Sciatic nerve (tissue), 2 donors: ENCODE data around the gene SEPTIN11. TPM values are rescaled to one million over a fixed set of nuclear protein-coding genes. Genes with fewer than 3 reads are reported as not detected.

Source experiments
- ATAC-seq: fragments of 200-7000 bp; cut with Tn5 transposase; one replicate; pipeline ENCODE4 v1.9.1; 2020; ENCODE audit warnings: mild to moderate bottlenecking, moderate library complexity
- DNase-seq: peaks from one replicate; pipeline ENCODE4 v3.0.0-alpha.2; 2020; ENCODE audit warnings: low spot score
- intact Hi-C: fragments of 100-400 bp; cut with DNase I; formaldehyde crosslinking; loops from one replicate; pipeline ENCODE4 v1.14.2; 2022
- total RNA-seq: library from RNA; stranded (reverse); fragmentation: NEBNext Ultra II Directional; extraction: Animal tissue kit (Norgen Biotek cat#: 25700); gene quantifications from one replicate; pipeline ENCODE4 v1.2.1, GENCODE V29; 2021
- donor health status: DM: no; HTN: no; CAD: no.
- donor health status: DM: no; HTN: no; CAD: no.

Gene SEPTIN11
- total RNA-seq, 1 donor from 2014 or later: 126 TPM

DNA sequence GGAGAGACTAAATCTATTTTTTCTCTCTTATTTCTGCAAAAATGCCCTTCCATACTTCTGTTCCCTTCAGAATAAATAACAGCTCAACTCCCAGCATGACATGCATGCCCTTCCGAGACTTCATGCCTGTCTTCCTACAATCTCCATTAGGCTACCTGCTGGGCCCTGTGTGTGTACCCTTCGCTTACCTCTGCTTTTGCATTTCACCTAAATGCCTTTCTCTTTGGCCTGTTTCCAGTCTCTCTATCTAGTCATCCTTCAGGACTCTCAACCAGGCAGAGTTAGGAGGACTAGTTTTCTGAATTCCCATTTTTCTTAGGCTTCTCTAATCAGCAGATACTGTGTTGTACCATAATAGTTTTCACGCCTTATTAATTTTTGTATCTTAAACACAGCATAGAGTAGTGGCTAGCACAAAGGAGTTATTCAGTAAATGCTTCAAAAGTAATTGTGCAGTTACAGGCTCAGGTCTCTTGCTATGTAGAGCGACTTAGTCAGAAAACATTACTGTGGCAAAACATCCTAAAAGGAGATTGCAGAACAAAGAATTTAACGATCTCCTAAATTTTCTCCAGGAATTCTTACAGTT lies 20.5 kb downstream of the SEPTIN11 start:
- no peak for ATAC-seq
- DNase-seq: no peak
- intact Hi-C loops: loop anchor here (2.0 kb wide), 1 partner anchor 31 kb away; no protein-coding TSS in a partner anchor

GRCh38 chr4:76972306-76972705 lies 22.8 kb downstream of the SEPTIN11 start:
- DNase-seq (no peak), ATAC-seq (no peak)
- intact Hi-C loops: no loop called here

GRCh38 chr4:76974150-76974549 lies 24.6 kb downstream of the SEPTIN11 start:
- intact Hi-C loops: no loop called here
- ATAC-seq: no peak

DNA sequence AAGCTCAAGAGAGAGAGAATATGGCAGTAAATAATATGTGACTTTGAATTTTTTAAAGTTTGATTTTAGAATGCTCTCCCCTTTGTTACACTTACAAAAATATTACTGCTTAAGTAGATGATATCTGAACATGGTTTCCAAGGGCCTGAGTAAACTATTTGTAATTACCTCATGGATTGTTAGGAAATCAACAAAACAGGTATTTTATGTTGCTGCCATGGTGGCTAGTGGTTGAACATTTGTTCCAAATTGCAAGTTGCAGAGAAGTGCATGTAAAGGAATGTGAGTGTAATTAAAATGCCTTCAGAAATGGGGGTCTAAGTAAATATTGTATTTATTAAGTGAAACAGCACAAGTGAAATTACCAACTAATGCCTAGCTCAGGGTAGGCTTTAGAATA lies 27.6 kb downstream of the SEPTIN11 start:
- no peak for ATAC-seq
- no peak for DNase-seq
- intact Hi-C loops: no loop called here

More at GRCh38 chr4:76974150-76974549, 24.6 kb downstream of the SEPTIN11 start:
- no peak for DNase-seq

GRCh38 chr4:76977736-76978350 lies 28.3 kb downstream of the SEPTIN11 start:
- no peak for ATAC-seq
- DNase-seq: no peak
- intact Hi-C loops: no loop called here

- intact Hi-C loops: no loop called here
- ATAC-seq (no peak), DNase-seq (no peak)
These were observed 29.7 kb downstream of the SEPTIN11 start for GRCh38 chr4:76979236-76979635.

GRCh38 chr4:76980261-76980660 lies 30.7 kb downstream of the SEPTIN11 start:
- DNase-seq: no peak
- intact Hi-C loops: no loop called here
- no peak for ATAC-seq

- intact Hi-C loops: no loop called here
- no peak for ATAC-seq
- DNase-seq: no peak
These were observed 32.1 kb downstream of the SEPTIN11 start for GRCh38 chr4:76981644-76982043.

GRCh38 chr4:76982638-76983584 lies 33.4 kb downstream of the SEPTIN11 start:
- ATAC-seq: no peak
- intact Hi-C loops: no loop called here

GRCh38 chr4:76984127-76984526 lies 34.6 kb downstream of the SEPTIN11 start:
- ATAC-seq (peak; percentile 29), DNase-seq (no peak)
- intact Hi-C loops: no loop called here

More at GRCh38 chr4:76982638-76983584, 33.4 kb downstream of the SEPTIN11 start:
- DNase-seq: no peak

GRCh38 chr4:76984788-76985211 lies 35.2 kb downstream of the SEPTIN11 start:
- DNase-seq (peak; percentile 64), ATAC-seq (peak; percentile 96)
- intact Hi-C loops: no loop called here

GRCh38 chr4:76987153-76987591 lies 37.6 kb downstream of the SEPTIN11 start:
- intact Hi-C loops: no loop called here
- ATAC-seq (no peak), DNase-seq (no peak)

DNA sequence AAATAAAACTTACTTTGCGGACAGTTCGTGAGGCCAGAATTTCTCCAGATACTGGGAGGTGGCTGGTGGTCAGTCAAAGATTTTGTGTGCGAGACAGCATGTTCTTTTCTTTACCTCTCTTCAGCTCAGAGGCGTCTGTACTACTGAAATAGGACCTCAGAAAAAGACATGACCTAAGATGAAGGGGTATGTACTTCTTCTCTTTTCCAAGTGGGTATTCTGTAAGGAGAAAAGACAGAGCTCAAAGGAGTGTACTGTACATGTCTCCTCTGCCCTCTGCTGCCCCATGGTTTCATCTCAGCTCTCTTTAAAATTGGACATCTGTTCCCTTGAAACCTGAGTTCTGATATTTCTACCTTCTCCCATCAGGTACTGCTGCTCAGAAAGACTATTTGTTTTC lies 38.1 kb downstream of the SEPTIN11 start:
- ATAC-seq: no peak
- intact Hi-C loops: no loop called here
- no peak for DNase-seq

DNA sequence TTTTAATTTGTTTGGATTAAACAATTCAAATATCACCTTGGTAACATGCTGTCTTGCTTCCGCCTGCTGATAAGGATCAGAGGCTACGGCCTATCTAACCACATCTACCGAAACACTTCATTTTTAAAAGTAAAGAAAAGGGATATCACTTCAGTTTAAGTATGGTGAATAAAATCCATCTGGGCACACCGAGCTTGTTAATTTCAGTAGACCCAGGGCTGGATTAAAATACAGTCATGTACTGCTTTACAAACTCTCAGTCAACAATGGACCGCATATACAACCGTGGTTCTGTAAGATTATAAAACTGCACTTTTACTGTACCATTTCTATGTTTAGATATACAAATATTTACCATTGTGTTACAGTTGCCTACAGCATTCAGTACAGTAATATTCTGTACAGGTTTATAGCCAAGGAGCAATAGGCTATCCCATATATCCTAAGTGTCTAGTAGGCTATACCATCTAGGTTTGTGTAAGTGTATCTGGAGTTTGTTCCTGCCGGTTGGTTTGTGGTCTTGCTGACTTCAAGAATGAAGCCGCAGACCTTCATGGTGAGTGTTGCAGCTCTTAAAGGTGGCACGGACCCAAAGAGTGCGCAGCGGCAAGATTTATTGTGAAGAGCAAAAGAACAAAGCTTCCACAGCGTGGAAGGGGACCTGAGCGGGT lies 40.0 kb downstream of the SEPTIN11 start:
- no peak for ATAC-seq
- intact Hi-C loops: no loop called here
- DNase-seq: no peak

- ATAC-seq: no peak
- DNase-seq: no peak
- intact Hi-C loops: no loop called here
These were observed 40.9 kb downstream of the SEPTIN11 start for GRCh38 chr4:76990288-76991080.

DNA sequence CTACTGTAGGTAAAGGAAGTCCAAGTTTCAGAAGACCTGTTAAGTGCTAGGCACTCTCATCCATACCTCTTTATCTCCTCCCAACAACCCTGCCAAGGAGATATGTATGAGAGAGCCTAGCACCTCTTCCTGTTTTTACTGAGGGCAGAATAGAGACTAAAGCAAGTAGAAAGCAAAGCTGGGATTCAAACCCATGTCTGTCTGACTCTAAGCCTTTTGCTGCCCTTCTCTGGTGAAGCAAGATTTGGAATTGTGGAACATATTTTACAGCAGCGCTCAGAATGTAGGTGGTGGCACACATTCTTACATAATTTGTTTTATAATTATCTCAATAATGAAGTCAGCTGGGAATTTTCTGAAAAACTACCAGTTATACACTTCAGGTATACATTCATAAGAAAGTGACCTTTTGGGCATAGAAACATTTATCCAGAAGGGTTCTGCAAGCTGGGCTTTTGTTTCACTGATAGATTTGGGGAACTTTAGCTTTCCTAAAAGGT lies 41.7 kb downstream of the SEPTIN11 start:
- intact Hi-C loops: no loop called here
- ATAC-seq: no peak
- no peak for DNase-seq

GRCh38 chr4:76993787-76994641 lies 44.5 kb downstream of the SEPTIN11 start:
- intact Hi-C loops: no loop called here
- DNase-seq (no peak), ATAC-seq (no peak)
